NCI-H1092 treated with DMSO at 0.1 percent for 48 hours (cell line): ENCODE measurements around the gene CLRN3.

Experiments
- DNase-seq: peaks from one replicate; lab custom pipeline; 2025; lab: John Stamatoyannopoulos, UW

Gene CLRN3

DNA sequence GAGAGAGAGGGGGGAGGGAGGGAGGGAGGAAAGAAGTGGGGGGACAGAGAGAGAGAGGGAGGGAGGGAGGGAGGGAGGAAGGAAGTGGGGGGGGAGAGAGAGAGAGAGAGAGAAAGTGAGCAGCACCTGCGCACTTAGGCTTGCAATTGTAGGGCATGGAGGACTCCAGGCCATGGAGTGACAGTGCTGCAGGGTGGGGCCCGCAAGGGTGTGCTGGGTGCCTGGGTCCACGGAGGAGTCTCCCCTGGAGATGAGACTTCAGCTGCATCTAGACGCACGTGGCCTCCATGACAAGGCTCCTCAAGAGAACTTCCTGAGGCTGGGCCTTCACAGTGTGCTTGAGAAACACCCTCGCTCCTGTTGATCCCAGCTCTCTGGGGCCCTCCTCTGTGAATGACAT lies 44.5 kb downstream of the CLRN3 start:
- DNase-seq: no peak

DNA sequence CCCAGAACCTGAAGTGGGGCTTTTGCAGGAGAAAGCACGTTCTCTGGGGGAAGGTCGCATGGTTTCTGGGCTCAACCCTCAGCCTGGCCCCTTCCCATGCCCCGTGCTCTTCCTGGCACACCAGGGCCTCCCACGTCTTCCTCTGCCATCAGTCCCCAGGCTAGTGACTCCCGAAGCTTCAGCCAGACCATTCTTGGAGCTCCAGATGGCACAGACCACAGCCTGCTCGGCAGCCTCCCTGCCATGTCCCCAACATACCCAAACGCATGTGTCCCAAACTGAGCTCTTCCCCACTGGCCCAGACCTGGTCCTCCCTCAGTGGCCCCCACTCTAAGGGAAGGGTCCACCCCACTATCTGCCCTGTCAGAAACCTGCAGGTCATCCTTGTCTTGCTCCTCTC lies 47.0 kb downstream of the CLRN3 start:
- no peak for DNase-seq

GRCh38 chr10:127840884-127841283 lies 51.9 kb downstream of the CLRN3 start:
- DNase-seq: no peak

DNA sequence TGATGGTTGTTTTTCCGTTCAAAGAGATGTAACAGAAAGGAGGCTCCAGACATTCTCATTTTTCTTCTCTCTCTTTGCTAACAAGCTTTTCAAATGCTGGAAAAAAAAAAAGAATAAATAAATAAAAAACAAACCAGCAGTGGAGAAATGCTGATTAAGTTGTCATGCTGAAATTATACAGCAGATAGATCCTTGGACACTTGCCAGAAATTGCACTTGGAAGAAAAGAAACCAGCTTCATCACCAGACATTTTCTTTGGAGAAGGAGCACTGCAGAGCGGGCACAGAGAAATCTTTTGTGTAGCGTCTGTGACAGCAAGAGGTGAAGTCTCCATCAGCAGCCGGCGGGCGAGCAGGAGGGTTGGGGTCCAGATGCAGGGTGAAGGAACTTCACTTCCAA lies 55.8 kb downstream of the CLRN3 start:
- DNase-seq: no peak

- no peak for DNase-seq
These were observed 56.6 kb downstream of the CLRN3 start for GRCh38 chr10:127836176-127836575.

DNA sequence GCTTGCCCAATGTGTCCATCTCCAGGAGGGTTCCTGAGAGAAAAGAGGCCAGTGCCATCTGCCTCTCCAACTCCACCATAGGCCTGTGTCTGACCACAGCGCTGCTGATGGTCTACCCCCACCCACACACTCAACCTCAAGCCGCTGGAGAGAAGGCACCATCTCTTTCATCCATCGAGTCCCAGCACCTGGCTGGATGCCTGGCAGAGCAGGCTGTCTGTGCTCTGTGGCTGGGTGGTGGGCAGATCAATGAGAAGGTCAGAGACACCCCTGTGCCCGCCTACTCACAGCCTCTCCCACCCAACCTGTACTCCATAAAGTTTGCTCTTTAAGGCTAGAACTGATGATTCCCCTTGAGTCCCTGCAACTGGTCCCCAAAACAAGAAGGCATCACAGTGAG lies 58.0 kb downstream of the CLRN3 start:
- no peak for DNase-seq

DNA sequence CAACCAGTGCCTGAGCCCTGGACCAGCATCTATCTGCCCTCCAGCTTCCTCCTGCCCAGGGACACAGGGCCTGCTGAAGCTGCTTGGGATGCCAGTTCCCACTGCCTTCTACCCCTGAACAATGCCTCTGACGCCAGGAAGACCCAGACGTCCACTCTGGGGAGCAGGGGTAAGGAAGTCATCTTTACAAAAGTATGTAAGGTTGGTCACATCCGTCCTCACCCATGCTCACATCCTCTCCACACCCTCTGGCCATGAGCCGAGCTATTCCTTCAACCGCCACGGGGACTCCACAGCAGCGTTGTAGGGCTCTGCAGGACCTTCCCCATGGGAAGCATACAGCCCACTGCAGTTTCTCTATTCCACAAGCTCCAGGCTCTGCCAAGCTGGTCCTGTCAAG lies 58.5 kb downstream of the CLRN3 start:
- no peak for DNase-seq

- no peak for DNase-seq
These were observed 58.9 kb downstream of the CLRN3 start for GRCh38 chr10:127833804-127834203.

DNA sequence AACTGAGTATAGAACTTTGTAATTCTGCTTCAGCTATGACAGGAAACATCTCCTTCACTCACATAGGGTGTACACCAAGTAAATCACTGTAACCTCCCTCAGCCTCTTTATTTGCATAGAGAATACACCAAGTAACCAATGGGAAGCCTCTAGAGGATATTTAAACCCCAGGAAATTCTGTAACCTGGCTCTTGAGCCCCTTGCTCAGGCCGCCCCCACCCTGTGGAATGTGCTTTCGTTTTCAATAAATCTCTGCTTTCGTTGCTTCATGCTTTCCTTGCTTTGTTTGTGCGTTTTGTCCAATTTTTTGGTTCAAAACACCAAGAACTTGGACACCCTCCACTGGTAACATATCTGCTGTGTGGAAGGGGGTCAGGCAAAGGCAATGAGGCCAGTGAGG lies 60.2 kb downstream of the CLRN3 start:
- no peak for DNase-seq

GRCh38 chr10:127830414-127830813 lies 62.3 kb downstream of the CLRN3 start:
- DNase-seq: no peak
